Measurements from ENCODE around the gene GPNMB.

The GPNMB gene

DNA sequence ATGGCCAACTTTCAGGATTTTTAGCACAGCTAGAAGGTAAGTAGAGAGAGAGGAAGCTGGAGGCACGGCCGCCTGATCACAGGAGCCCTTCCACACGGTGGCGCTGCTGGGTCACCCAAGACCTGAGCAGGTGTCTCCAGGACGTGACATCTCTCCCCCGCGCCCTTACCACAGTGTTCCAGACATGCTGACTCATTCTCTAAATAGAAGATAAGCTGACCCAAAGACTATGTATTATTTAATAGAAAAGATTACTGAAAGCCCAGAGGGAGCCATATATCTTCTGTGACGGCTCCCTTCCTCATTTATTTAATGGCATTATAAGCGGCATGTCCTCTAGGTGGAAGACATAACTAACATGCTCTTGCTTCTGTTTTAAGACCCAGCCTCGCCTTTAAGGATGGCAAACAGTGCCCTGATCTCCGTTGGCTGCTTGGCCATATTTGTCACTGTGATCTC, 26.6 kb downstream of the GPNMB start:
- peak; percentile 79 to 81 for DNase-seq (ENCODE audit: low read depth in 2 of 2)

GRCh38 chr7:23275912-23276311, 29.3 kb downstream of the GPNMB start:
- no peak for DNase-seq (ENCODE audit: low read depth in 2 of 2)

- no peak for DNase-seq (ENCODE audit: low read depth in 2 of 2)
Measured at GRCh38 chr7:23276376-23276775, 29.8 kb downstream of the GPNMB start.

DNA sequence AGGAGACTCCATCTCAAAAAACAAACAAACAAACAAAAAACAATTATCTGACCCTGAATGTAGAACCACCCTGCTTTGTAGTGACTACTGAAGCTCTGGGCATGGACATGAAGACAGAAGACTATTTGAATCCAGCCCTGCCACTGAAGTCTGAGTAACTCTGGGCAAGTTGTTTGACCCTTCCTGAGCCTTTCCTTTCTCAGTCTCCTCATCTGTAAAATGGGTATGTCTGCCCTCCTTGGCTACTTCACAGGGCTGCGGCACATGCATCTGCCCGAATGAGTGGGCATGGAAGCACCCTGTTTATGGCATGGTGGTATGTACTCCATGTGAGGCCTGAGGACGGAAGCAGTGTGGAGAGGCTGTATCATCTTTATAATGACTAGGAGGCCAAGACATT, 30.4 kb downstream of the GPNMB start:
- no peak for DNase-seq (ENCODE audit: low read depth in 2 of 2)

GRCh38 chr7:23277359-23277989, 30.9 kb downstream of the GPNMB start:
- no peak for DNase-seq (ENCODE audit: low read depth in 2 of 2)

- no peak for DNase-seq (ENCODE audit: low read depth in 2 of 2)
Measured at GRCh38 chr7:23279819-23280525, 33.4 kb downstream of the GPNMB start.

DNA sequence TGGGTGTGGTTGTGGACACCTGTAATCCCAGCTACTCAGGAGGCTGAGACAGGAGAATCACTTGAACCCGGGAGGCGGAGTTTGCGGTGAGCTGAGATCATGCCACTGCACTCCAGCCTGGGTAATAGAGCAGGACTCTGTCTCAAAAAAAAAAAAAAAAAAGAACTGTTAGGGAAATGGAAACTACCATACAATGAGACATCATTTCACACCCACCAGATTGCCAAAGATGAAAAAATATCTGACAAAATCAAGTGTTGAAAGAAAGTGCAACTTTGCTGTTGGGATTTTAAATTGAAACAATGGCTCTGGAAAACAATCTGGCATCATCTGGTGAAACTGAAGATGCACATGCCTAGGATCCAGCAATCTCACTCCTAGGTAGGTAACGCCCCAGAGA, 36.5 kb downstream of the GPNMB start:
- DNase-seq (ENCODE audit: low read depth in 2 of 2): no peak

DNA sequence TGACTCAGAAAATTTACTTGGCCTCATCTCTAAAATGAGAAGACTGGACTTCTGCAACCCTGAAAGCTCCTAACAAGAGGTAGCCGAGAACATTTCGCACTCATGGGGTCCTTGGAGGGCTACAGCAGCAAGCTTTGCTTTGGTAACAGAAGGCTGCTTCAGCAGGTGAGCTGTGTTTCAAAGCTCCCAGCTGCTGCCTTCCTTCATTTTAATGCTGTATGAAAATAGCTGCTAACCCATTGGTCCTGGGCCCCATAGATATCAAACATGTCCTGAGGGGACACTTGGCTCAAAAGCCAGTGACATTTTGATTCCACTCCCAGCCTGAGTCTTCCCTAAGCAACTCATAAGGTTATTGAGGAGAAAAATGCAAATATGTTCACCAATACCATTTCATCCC, 38.3 kb downstream of the GPNMB start:
- DNase-seq (ENCODE audit: low read depth in 2 of 2): no peak

DNA sequence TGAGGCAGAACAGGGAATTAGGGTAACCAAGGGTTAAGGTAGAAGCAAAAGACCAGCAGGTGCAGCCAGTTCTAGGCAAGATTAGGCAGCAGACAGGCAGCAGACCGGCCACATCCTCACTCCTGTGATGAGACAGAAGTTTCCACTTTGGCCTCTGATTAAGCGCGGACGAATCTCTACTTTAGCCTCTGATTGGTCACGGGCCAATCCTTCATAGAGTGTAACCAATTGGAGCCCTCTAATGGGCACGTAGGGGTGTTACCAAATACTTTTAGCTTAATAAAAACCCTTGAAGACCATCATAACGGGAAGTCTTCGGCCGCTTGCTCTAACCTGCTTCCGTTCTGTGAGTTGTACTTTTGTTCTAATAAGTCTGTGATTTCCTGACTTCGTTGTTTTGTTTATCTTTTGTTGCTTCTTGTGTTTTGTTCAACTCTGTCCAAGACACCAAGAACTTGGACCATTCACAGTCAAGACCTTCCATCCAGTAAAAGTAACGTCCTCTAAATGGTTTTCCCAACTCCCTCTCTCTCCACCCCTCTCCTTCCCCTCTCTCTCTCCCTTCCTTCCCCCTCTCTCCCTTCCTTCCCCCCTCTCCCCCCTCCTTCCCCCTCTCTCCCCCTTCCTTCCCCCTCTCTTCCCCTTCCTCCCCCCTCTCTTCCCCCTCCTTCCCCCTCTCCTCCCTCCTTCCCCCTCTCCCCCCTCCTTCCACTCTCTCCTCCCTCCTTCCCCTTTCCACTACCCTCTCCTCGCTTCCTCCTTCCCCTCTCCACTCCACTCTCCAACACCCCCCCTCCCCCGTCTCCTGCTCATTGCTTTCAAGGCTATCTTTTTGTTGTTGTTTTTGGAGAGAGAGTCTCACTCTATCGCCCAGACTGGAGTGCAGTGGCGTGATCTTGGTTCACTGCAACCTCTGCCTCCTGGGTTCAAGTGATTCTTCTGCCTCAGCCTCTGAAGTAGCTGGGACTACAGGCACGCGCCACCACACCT, 39.4 kb downstream of the GPNMB start:
- DNase-seq (ENCODE audit: low read depth in 2 of 2): no peak

DNA sequence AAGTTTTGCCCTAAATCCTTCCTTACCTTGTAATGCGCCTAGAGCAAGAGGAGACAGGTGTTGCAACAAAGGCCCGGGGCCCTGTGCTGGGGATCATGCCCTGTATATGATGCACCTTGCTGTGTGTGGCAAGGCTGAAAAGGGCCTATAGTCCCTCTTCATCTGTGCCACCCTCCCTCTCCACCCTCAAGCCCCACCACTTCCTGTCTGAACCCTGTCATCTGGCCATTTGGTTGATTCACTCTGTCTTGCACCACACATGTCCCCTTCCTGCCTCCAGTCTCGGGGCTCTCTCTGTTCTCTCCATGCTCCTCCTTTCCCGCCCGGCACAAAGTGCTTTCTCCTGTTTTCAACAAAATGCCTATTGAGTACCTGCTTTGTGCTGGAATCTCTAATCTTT, 41.0 kb downstream of the GPNMB start:
- DNase-seq (ENCODE audit: low read depth in 2 of 2): no peak

- no peak for DNase-seq (ENCODE audit: low read depth in 2 of 2)
Measured at GRCh38 chr7:23290993-23291392, 44.4 kb downstream of the GPNMB start.

DNA sequence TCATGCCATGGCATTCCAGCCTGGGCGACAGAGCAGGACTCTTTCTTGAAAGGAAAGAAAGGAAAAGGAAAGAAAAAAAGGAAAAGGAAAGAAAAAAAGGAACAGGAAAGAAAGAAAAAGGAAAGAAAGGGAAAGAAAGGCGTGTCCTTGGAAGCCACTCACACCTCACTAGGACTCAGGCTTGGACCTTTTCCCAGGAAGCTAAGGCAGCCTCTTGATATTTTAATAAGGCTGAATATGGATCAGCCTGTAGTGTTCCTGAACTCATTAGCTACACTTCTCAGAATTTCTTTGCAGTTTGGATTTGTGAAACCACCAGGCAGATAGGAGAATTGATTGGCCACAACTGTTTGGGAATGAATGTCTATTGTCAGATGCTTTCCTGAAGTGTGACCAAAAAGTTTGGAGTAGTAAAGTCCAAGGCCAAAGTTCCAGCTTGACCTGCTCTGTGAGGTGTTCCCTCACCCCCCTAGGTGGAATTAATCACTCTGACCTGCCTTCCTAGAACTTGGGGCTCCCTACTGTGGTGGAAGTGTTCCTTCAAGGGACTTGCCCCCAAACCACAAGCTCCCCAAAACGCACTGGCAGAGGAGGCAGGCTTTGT, 45.5 kb downstream of the GPNMB start:
- DNase-seq (ENCODE audit: low read depth in 2 of 2): no peak

DNA sequence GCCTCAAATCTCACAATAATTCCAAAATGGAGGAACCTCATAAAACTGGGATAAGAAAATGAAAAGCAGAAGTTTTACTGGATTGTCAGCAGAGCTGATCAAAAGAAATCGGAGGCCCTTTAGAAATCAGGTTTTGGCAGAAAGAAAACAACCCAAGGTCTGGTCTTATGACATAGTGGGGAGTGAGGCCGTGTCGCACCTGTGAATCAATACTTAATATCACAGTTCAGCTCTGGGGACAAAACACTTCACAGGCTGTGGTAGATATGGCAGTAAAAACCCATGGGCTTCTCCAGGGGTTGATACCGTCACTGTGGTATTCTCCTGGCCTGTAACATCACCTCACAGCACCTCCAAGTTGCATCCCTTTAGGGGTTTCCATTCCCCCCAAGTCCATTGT, 46.0 kb downstream of the GPNMB start:
- no peak for DNase-seq (ENCODE audit: low read depth in 2 of 2)

- no peak for DNase-seq (ENCODE audit: low read depth in 2 of 2)
Measured at GRCh38 chr7:23293500-23294073, 47.0 kb downstream of the GPNMB start.

- DNase-seq (ENCODE audit: low read depth in 2 of 2): no peak
Measured at GRCh38 chr7:23294549-23295400, 48.2 kb downstream of the GPNMB start.

DNA sequence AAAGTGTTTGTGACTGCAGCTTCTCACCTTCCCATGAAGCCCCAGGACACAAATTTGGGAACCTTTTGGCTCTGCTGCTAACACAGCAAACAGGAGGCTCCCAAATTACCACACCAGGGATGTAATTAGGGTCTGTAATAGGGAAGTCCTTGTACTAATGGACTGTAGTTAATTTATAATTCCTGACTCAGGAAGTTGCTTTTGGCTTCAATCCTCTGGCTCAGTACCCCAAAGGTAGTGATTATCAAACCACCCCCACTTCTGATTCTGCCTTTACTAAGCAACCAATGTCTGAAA, 48.8 kb downstream of the GPNMB start:
- DNase-seq (ENCODE audit: low read depth in 2 of 2): no peak

DNA sequence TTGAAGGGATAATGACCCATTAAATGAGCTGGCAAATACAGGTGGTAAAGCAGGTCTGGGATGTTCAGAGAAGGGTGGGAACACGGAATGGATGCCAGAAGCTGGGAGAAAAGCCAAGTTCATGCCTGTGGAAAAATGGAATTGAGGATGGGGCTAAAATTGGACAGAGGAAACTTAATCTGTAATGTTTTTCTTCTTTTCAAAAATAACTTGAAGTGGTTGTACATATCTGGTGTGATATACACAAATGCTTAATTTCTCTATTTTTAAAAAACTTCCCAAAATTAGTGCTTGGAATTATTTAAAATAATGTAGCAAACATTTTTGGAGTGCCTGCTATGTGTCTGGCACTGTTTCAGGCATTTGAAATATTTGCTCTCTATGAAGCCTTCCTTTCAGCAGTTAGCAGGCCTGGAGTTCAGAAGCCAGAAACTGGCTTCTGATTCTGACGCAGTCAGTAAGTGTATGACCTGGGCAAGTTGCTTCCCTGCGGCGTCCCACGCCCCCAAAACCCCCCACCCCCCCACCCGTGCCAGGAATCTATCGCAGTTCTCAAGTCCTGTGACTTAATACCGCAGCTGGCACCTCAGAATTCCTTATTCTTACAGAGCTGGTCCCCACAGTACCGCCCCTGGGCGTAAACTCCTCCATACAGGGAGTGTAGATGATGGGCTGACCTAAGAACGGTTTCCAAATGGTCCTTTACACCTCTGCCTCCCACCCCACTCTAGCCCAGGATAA, 51.7 kb downstream of the GPNMB start:
- no peak for DNase-seq (ENCODE audit: low read depth in 2 of 2)

- DNase-seq (ENCODE audit: low read depth in 2 of 2): peak; percentile 94 to 95
Measured at GRCh38 chr7:23298885-23299769, 52.6 kb downstream of the GPNMB start, which contains the start of gene MALSU1. TSS of gene MALSU1 (plus strand) at chr7:23299339. CDS start at chr7:23299353, 14 bp downstream.

- DNase-seq (ENCODE audit: low read depth in 2 of 2): no peak
Measured at GRCh38 chr7:23299770-23300300, 53.3 kb downstream of the GPNMB start.
